ENCODE results near the gene TACC3. TPM values are rescaled to one million over a fixed set of nuclear protein-coding genes. Genes with fewer than 3 reads are reported as not detected.
A peak's percentile ranks its signal among the peaks of the same experiment; 100 is the strongest.

Gene TACC3
- total RNA-seq, 1 donor from 2014 or later = 15.0 TPM

DNA sequence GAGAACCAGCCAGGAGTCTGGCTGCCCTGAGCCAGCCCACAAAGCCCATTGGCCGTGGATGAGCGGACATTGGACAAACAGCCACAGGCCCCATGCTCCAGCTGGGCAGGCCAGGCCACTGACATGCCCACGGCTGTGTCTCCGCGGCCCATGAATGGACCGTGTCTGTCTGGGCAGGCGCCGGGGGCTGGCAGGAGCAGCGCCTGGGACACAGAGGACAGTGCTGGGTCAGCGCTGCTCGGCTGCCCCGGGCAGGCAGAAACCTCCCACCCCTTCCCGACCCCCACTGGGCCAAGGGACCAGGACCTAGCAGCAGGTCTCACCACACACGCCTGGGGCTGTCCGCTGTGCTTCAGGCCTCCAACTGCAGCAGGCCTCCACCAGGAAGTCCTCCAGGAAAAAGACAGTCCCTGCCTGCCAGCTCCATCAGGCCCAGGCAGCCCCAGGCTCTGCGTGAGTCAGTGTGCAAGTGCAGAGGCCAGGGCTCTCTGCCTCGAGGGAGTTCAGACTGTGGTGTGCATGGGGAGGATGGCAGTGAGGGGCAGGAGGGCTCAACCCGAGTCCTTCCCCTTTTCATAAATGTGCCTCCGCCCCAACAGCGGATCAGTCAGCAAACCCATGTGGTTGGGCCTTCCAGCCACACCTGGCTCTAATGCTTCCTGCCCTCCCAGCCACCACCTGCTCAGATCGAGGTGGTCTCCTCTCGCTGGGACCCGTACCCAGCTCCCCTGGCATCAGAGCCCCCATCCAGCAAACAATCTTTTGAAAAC lies 54.6 kb downstream of the TACC3 start:
- no peaks in the 10 kb centered on the region for H3K79me2 ChIP-seq (ENCODE audit: insufficient read depth, low read length)
- no peak overlapping the region for H3K4me3 ChIP-seq (ENCODE audit: insufficient read depth, low read depth, low read length)
- TF ChIP-seq, protein P1, sequence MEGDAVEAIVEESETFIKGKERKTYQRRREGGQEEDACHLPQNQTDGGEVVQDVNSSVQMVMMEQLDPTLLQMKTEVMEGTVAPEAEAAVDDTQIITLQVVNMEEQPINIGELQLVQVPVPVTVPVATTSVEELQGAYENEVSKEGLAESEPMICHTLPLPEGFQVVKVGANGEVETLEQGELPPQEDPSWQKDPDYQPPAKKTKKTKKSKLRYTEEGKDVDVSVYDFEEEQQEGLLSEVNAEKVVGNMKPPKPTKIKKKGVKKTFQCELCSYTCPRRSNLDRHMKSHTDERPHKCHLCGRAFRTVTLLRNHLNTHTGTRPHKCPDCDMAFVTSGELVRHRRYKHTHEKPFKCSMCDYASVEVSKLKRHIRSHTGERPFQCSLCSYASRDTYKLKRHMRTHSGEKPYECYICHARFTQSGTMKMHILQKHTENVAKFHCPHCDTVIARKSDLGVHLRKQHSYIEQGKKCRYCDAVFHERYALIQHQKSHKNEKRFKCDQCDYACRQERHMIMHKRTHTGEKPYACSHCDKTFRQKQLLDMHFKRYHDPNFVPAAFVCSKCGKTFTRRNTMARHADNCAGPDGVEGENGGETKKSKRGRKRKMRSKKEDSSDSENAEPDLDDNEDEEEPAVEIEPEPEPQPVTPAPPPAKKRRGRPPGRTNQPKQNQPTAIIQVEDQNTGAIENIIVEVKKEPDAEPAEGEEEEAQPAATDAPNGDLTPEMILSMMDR (IDR thresholded peaks at IDR 0.05; ENCODE audit: insufficient read depth, low read depth, low read length) = no peak
- TF ChIP-seq EZH2 (IDR thresholded peaks at IDR 0.05; ENCODE audit: insufficient read depth, low read length) = no peak
- no peak overlapping the region for H3K9ac ChIP-seq (ENCODE audit: low read length)
- no peak overlapping the region for H3K27ac ChIP-seq (ENCODE audit: low read depth, low read length)
- Mint-ChIP-seq H3K27ac (ENCODE audit: unreplicated experiment) (peak overlapping the region; percentile 41), H3K4me3 (ENCODE audit: unreplicated experiment) (no peak overlapping the region), H3K36me3 (ENCODE audit: low read depth, unreplicated experiment) (no peaks in the 10 kb centered on the region), H3K27me3 (ENCODE audit: low read depth, unreplicated experiment) (peaks cover 4% of the 10 kb centered on the region), H3K9me3 (ENCODE audit: unreplicated experiment) (no peaks in the 10 kb centered on the region), H3K4me1 (ENCODE audit: low read depth, unreplicated experiment) (no peaks in the 10 kb centered on the region)
- H3K4me1 ChIP-seq (ENCODE audit: insufficient read depth, low read length) = no peaks in the 10 kb centered on the region
- DNase-seq (ENCODE audit: low read depth) = no peak
- no peak overlapping the region for H3K4me2 ChIP-seq (ENCODE audit: low read length)
- no peaks in the 10 kb centered on the region for H3K9me3 ChIP-seq (ENCODE audit: insufficient read depth, low read depth, low read length)
- no peaks in the 10 kb centered on the region for H4K20me1 ChIP-seq (ENCODE audit: insufficient read depth, low read length)
- FAIRE-seq = no peak
- H3K27me3 ChIP-seq (ENCODE audit: insufficient read depth, low read length) = no peaks in the 10 kb centered on the region
- H2AFZ ChIP-seq (ENCODE audit: low read depth, low read length) = peak overlapping the region; percentile 26
- no peaks in the 10 kb centered on the region for H3K36me3 ChIP-seq (ENCODE audit: insufficient read depth, low read length)

- Mint-ChIP-seq H3K36me3 (ENCODE audit: low read depth, unreplicated experiment) (no peaks in the 10 kb centered on the region), H3K4me3 (ENCODE audit: unreplicated experiment) (no peak overlapping the region), H3K9me3 (ENCODE audit: unreplicated experiment) (no peaks in the 10 kb centered on the region), H3K4me1 (ENCODE audit: low read depth, unreplicated experiment) (no peaks in the 10 kb centered on the region), H3K27me3 (ENCODE audit: low read depth, unreplicated experiment) (peaks cover 7% of the 10 kb centered on the region), H3K27ac (ENCODE audit: unreplicated experiment) (no peak overlapping the region)
- Histone ChIP-seq H3K9me3 (ENCODE audit: insufficient read depth, low read depth, low read length) (no peaks in the 10 kb centered on the region), H3K27me3 (ENCODE audit: insufficient read depth, low read length) (no peaks in the 10 kb centered on the region), H3K4me1 (ENCODE audit: insufficient read depth, low read length) (no peaks in the 10 kb centered on the region), H3K79me2 (ENCODE audit: insufficient read depth, low read length) (no peaks in the 10 kb centered on the region), H4K20me1 (ENCODE audit: insufficient read depth, low read length) (no peaks in the 10 kb centered on the region), H3K36me3 (ENCODE audit: insufficient read depth, low read length) (no peaks in the 10 kb centered on the region), H2AFZ (ENCODE audit: low read depth, low read length) (no peak overlapping the region), H3K4me3 (ENCODE audit: insufficient read depth, low read depth, low read length) (no peak overlapping the region), H3K9ac (ENCODE audit: low read length) (no peak overlapping the region), H3K27ac (ENCODE audit: low read depth, low read length) (no peak overlapping the region), H3K4me2 (ENCODE audit: low read length) (no peak overlapping the region)
- no peak for FAIRE-seq
- TF ChIP-seq EZH2 (IDR thresholded peaks at IDR 0.05; ENCODE audit: insufficient read depth, low read length) = no peak
- TF ChIP-seq, protein P1 (IDR thresholded peaks at IDR 0.05; ENCODE audit: insufficient read depth, low read depth, low read length) = no peak
- no peak for DNase-seq (ENCODE audit: low read depth)
Measured at GRCh38 chr4:1776521-1777161, 55.3 kb downstream of the TACC3 start.

All from astrocyte (in vitro differentiated cells and primary cell).